HG02852 (cell line): ENCODE data around the gene SPON2.

Experiments used
- ATAC-seq: cut with Tn5 transposase; IDR thresholded peaks from one replicate; pipeline ENCODE4 v1.9.1; 2021; ENCODE audit warnings: mild to moderate bottlenecking, moderate library complexity; ENCODE audit not compliant: unreplicated experiment

The SPON2 gene

GRCh38 chr4:1208970-1209704 is 36.8 kb upstream of the SPON2 start:
- no peak for ATAC-seq

- no peak for ATAC-seq
Observed at GRCh38 chr4:1208266-1208961, 36.0 kb upstream of the SPON2 start.

GRCh38 chr4:1207603-1208265 is 35.4 kb upstream of the SPON2 start:
- ATAC-seq: no peak

GRCh38 chr4:1207157-1207470 is 34.7 kb upstream of the SPON2 start:
- no peak for ATAC-seq

GRCh38 chr4:1206299-1207156 is 34.1 kb upstream of the SPON2 start:
- no peak for ATAC-seq

- ATAC-seq: no peak
Observed at GRCh38 chr4:1205586-1206298, 33.4 kb upstream of the SPON2 start.

GRCh38 chr4:1204828-1205585 is 32.6 kb upstream of the SPON2 start:
- no peak for ATAC-seq

- ATAC-seq: no peak
Observed at GRCh38 chr4:1204286-1204827, 32.0 kb upstream of the SPON2 start.

- ATAC-seq: no peak
Observed at GRCh38 chr4:1203026-1203616, 30.7 kb upstream of the SPON2 start.

- no peak for ATAC-seq
Observed at GRCh38 chr4:1202526-1203011, 30.2 kb upstream of the SPON2 start.

GRCh38 chr4:1201851-1202525 is 29.6 kb upstream of the SPON2 start:
- ATAC-seq: peak; percentile 38

- ATAC-seq: no peak
Observed at GRCh38 chr4:1200425-1201035, 28.1 kb upstream of the SPON2 start.

GRCh38 chr4:1199556-1200331 is 27.4 kb upstream of the SPON2 start:
- no peak for ATAC-seq

- ATAC-seq: no peak
Observed at GRCh38 chr4:1198098-1198844, 25.9 kb upstream of the SPON2 start.

GRCh38 chr4:1196421-1197183 is 24.2 kb upstream of the SPON2 start:
- no peak for ATAC-seq

GRCh38 chr4:1195891-1196401 is 23.6 kb upstream of the SPON2 start:
- ATAC-seq: no peak
